Stimulated activated CD8-positive, alpha-beta memory T cell treated with anti-CD3 and anti-CD28 coated beads, Interleukin-15, amount 100 ng/mL, for 24 hours (primary cell): Measurements from ENCODE around the gene RAD21L1.
"Not testable (repeated sequence)": the region's sequence is repeated elsewhere in the genome, so short reads cannot be mapped to it uniquely, and the experiment has no call there.

Experiments
- DNase-seq: peaks from one replicate; pipeline ENCODE4 v3.0.0-alpha.2; 2020; ENCODE audit warnings: low read depth

The RAD21L1 gene

GRCh38 chr20:1229541-1229940 lies 3.7 kb downstream of the RAD21L1 start:
- no peak for DNase-seq

- no peak for DNase-seq
These were observed 6.7 kb downstream of the RAD21L1 start for GRCh38 chr20:1232286-1233111.

- DNase-seq = no peak
These were observed 14.7 kb downstream of the RAD21L1 start for GRCh38 chr20:1240549-1240948.

GRCh38 chr20:1241456-1241855 lies 15.6 kb downstream of the RAD21L1 start:
- DNase-seq = no peak

GRCh38 chr20:1242099-1242498 lies 16.3 kb downstream of the RAD21L1 start:
- no peak for DNase-seq

- no peak for DNase-seq
These were observed 16.7 kb downstream of the RAD21L1 start for GRCh38 chr20:1242530-1242929.

- no peak for DNase-seq
These were observed 19.7 kb downstream of the RAD21L1 start for GRCh38 chr20:1245578-1245977.

- no peak for DNase-seq
These were observed 21.8 kb downstream of the RAD21L1 start for GRCh38 chr20:1247689-1248088.

- DNase-seq = not testable (repeated sequence)
These were observed 24.4 kb downstream of the RAD21L1 start for GRCh38 chr20:1250282-1250681.

GRCh38 chr20:1252416-1252815 lies 26.6 kb downstream of the RAD21L1 start:
- no peak for DNase-seq

- DNase-seq = no peak
These were observed 28.4 kb downstream of the RAD21L1 start for GRCh38 chr20:1254254-1254653.

- no peak for DNase-seq
These were observed 29.8 kb downstream of the RAD21L1 start for GRCh38 chr20:1255675-1256074.

- no peak for DNase-seq
These were observed 38.0 kb downstream of the RAD21L1 start for GRCh38 chr20:1263853-1264252.

GRCh38 chr20:1264727-1265126 lies 38.9 kb downstream of the RAD21L1 start:
- no peak for DNase-seq

- no peak for DNase-seq
These were observed 39.5 kb downstream of the RAD21L1 start for GRCh38 chr20:1265226-1265915.

GRCh38 chr20:1265916-1266166 lies 40.0 kb downstream of the RAD21L1 start:
- DNase-seq = no peak

GRCh38 chr20:1266167-1266973 lies 40.5 kb downstream of the RAD21L1 start, which contains the start of gene SNPH:
Gene SNPH, plus strand, starts transcription at chr20:1266294. Its CDS starts 29,946 bp downstream, at chr20:1296240.
- DNase-seq = peak; percentile 38

GRCh38 chr20:1267161-1267560 lies 41.3 kb downstream of the RAD21L1 start:
- DNase-seq = no peak

GRCh38 chr20:1267809-1268374 lies 42.0 kb downstream of the RAD21L1 start:
- no peak for DNase-seq

- no peak for DNase-seq
These were observed 43.4 kb downstream of the RAD21L1 start for GRCh38 chr20:1269235-1269634.

- DNase-seq = no peak
These were observed 44.0 kb downstream of the RAD21L1 start for GRCh38 chr20:1269850-1270249.

GRCh38 chr20:1272368-1273100 lies 46.7 kb downstream of the RAD21L1 start:
- no peak for DNase-seq
